HG02642 (cell line): ENCODE data around the gene UAP1.

ENCODE experiments used
- ATAC-seq: cut with Tn5 transposase; IDR thresholded peaks from one replicate; pipeline ENCODE4 v1.9.1; 2021; ENCODE audit warnings: mild to moderate bottlenecking; ENCODE audit not compliant: unreplicated experiment, poor library complexity

Gene UAP1

DNA sequence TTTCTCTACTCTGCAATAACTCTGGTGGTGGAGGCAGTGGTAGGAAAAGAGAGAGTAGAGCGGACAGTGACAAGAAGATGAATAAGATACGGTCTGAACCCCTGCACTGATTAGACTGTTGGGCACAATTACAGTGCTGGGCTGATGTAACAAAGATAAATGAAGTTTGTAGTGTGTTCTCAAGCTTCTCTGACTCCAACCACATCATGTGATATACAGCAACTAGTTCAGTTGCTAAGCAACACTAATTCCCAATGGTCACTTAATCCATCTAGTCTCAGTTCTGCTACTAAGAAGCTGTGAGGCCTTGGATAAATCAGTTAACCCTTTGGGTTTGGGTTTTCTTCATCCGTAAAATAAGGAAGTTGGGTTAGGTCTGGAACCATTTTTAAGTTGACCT is 88.1 kb downstream of the UAP1 start:
- ATAC-seq = no peak
